Activated naive CD4-positive, alpha-beta T cell treated with Interleukin-2 at 50 U/mL for 16 hours (primary cell): Measurements from ENCODE around the gene GIN1.
A peak's percentile ranks its signal among the peaks of the same experiment; 100 is the strongest.
"Not testable (repeated sequence)": the region's sequence is repeated elsewhere in the genome, so short reads cannot be mapped to it uniquely, and the experiment has no call there.

Source experiments
- DNase-seq: peaks from one replicate; pipeline ENCODE4 v3.0.0-alpha.2; 2020

The GIN1 gene, protein sequence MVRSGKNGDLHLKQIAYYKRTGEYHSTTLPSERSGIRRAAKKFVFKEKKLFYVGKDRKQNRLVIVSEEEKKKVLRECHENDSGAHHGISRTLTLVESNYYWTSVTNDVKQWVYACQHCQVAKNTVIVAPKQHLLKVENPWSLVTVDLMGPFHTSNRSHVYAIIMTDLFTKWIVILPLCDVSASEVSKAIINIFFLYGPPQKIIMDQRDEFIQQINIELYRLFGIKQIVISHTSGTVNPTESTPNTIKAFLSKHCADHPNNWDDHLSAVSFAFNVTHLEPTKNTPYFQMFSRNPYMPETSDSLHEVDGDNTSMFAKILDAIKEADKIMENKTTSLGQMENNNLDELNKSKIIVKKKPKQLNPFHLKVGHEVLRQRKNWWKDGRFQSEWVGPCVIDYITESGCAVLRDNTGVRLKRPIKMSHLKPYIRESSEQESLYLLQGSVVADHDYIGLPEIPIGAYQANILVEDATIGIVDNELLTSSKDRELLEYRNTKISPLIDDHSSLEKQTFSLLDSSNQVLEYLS

DNA sequence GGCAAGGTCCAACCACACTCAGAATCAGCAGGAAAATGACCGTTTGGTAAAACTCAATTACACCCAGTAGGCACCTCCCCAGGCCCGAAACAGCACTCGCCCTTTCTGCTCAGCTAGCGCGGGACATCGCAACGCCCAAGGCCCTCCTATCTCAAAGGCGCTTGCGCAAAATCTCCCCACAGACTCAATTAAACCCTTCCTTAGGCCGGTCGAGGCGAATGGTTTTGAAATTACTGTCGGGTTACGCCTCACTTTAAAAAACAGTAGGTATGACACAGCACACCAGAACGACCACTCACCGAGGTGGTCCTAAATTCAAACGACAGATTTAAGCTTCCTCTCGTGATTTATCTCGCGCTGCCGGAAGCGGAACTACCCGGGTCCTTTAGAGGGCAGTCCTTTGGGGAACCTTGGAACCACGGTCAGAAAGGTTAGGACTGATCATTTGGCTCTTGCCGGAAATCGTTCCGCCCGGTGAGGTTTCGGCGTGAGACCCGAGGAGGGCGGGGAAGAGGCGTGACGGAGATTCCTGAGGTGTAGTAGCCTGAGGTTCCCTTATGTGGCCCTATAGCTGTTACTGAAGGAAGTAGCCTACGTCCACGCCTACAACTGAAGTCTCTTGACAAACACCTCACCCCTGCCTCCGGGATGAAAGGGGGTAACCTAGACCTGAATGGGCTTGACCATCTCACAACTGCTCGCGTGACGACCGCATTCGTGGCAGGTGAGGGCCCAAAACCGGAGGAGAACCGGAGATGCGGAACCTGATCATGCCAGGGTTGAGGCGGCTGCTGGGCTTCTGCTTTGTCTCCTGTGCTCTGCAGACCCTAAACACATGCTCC is at the start of gene GIN1, which contains the start of gene PPIP5K2:
GIN1 (minus strand) TSS at position 374 of the 842 bp plus-strand sequence. CDS start 11,431 bp downstream, outside the sequence.
PPIP5K2 (plus strand) TSS at position 537 of the 842 bp plus-strand sequence. CDS start 9,289 bp downstream, outside the sequence.
- DNase-seq, result peak; percentile 98

- no peak for DNase-seq
These were observed 46.8 kb upstream of the GIN1 start for GRCh38 chr5:103166706-103167105.

DNA sequence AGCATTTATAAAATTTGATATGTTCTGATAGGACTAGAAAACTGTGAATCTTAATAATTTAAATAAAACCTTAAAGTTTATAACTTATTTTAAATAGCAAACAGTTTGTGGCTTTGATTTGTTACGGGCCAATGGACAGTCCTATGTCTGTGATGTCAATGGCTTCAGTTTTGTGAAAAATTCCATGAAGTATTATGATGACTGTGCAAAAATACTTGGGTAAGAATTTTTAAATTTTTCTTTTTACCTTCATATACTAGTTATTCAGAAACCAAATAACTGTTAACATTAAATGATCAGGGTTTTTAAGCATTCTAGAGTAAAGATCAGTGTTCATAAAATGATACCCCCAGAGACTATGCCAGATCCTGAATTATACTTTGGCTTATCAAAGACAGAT is 31.2 kb upstream of the GIN1 start:
- no peak for DNase-seq

GRCh38 chr5:103148213-103148612 is 28.3 kb upstream of the GIN1 start:
- no peak for DNase-seq

GRCh38 chr5:103145196-103145595 is 25.3 kb upstream of the GIN1 start:
- no peak for DNase-seq

GRCh38 chr5:103142132-103142531 is 22.2 kb upstream of the GIN1 start:
- not testable (repeated sequence) for DNase-seq

GRCh38 chr5:103139264-103139865 is 19.4 kb upstream of the GIN1 start:
- DNase-seq, result peak; percentile 80

DNA sequence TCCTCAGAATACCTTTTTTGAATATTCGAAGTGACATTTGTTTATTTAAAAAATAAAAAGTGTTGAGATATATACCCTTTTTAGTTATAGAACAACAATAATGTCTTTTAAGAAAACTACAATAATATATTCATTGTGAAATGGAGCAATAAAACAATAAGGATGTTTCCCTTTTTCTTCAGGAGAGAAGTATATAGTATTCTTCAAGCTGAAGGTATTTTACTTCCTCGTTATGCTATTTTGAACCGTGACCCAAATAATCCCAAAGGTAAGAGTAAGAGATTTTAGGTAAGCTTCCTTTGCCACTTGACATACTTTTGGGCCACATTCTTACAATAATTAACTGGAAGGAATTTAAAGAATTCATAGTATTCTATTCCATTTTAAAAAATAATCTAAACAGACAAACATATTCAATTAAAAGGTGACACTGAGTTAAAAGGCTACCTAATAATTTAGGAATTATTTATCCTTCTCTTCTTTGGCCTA is 18.3 kb upstream of the GIN1 start:
- DNase-seq, result no peak

DNA sequence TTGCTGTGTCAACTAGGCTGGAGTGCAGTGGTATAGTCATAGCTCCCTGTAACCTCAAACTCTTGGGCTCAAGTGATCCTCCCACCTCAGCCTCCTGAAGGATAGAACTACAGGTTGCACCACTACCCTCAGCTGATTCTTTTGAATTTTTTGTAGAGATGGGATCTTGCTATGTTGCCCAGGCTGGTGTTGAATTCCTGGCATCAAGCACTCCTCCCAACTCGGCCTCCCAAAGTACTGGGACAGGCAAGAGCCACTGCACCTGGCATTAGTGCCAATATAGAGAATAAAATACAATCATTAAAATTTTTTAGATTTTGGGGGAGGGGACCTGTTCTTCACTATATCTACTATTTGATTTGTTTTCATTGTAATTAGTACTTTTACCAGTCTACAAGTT is 15.5 kb upstream of the GIN1 start:
- no peak for DNase-seq

DNA sequence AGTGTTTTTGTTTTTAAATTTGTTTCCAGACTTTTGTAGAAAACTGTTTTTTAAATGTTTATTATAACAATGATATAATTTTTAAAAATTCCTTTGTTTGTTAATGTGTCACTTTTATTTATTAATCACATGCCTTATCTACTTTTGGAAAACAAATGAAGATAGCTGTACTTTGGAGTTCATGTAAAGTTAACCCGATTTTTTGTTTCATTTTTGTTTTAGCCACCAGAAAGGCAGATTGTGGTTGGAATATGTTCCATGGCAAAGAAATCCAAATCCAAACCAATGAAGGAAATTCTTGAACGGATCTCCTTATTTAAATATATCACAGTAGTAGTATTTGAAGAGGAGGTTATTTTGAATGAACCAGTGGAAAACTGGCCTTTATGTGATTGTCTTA is 13.3 kb upstream of the GIN1 start:
- no peak for DNase-seq

DNA sequence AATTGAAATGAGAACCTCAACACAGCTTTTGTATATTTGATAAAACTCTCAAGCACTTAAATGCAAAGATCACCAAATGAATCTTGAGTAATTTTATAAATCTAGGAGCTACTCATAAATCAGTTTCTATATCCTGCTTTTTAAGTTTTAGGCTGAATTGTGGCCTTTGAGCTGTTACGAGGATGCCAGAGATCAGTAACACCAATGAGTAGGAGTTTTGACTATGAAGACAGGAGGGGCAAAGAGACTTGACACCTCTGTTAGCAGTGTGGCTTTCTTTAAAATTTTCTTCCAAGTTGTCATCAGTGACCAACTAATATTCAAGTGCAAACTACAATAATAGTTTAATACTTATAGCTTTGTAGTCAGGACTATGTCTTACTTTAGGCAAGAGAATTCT is 12.7 kb upstream of the GIN1 start:
- DNase-seq, result no peak

- no peak for DNase-seq
These were observed 8.3 kb upstream of the GIN1 start for GRCh38 chr5:103128202-103128601.

DNA sequence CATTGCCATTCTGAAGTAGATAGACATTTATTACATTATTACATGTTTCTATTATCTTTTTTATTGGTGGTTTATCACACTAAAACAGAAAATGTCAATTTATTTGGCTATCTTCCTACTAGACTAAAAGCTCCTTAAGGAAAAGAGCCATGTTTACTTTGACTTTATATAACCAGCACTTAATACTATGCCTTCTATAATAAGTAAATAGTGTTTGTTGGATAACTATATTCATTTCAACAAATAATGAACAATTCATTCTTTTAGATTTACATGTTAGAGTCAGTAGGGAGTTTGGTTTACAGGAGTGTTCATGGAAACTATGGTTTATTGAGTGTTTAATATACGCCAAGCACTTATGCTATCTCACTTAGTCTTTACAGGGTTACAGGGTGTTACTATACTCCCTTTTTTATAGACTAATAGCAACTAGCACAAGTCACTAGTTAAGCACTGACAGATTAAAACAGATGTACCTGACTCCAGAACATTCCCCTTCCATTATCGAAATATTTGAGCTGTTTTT is 7.4 kb upstream of the GIN1 start:
- no peak for DNase-seq

DNA sequence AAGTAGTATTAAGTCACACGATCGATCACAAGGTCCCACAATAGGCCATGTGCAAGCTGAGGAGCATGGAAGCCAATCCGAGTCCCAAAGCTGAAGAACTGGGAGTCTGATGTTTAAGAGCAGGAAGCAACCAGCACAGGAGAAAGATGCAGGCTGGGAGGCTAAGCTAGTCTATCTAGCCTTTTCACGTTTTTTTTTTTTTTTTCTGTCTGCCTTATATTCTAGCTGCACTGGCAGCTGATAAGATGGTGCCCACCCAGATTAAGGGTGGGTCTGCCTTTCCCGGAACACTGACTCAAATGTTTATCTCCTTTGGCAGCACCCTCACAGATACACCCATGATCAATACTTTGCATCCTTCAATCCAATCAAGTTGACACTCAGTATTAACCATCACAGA is 6.6 kb upstream of the GIN1 start:
- no peak for DNase-seq

DNA sequence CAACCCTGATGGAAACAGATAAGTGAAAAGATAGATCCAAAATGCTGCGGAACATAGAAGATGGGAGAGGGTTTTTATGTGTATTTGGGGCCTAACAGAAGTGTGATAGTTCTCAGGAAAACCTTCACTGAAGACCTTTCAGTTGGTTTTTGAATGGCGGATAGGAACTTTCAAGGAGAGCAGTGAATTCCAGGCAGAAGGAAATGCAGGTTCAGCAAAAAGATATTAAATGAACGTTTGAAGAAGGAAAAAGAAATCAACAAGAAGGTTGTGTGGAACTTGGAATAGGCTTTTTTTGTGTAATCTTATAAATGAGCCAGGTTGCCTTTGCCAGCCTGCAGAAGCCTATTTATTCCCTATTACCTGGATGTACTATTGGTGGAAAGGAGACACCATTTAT is 2.3 kb upstream of the GIN1 start:
- no peak for DNase-seq

GRCh38 chr5:103120607-103121200 is 766 bp upstream of the GIN1 start:
- no peak for DNase-seq

- no peak for DNase-seq
These were observed 721 bp downstream of the GIN1 start for GRCh38 chr5:103119070-103119764.

- DNase-seq, result no peak
These were observed 2.4 kb downstream of the GIN1 start for GRCh38 chr5:103117471-103117991.

DNA sequence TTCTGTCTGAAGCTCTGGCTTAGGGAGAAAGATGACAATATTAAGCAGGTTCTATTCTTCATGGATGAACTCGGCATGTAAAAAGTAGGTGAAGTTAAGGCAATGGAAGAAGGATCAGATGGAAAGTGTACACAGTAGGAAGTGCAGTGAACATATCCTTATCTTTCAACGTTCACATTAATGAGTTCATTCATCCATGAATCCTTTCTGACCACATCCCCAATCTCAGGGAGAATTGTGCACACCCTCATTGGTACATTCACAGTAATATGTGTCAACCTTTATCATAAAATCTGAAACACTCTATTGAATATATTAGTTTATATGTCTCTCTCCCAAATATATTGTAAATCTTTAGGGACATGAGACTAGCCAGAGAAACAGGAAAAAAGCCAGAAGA is 5.5 kb downstream of the GIN1 start:
- DNase-seq, result no peak

DNA sequence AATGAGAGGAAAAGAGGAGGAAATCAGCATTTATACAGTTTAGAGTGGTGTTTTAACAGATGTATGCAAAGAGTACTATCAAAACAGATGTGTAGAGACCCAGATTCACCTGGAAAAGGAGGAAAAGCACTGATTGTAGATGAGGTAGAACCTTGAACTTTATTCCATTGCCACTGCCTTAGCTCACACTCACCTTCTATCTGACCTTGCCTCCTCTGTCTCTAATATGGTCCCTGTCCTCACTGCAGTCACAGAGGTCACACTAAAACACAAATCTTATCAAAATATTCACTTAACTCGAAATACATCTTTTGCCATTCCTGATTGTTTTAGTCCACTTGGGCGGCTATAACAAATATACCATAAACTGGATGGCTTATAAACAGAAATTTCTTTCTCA is 7.0 kb downstream of the GIN1 start:
- no peak for DNase-seq

DNA sequence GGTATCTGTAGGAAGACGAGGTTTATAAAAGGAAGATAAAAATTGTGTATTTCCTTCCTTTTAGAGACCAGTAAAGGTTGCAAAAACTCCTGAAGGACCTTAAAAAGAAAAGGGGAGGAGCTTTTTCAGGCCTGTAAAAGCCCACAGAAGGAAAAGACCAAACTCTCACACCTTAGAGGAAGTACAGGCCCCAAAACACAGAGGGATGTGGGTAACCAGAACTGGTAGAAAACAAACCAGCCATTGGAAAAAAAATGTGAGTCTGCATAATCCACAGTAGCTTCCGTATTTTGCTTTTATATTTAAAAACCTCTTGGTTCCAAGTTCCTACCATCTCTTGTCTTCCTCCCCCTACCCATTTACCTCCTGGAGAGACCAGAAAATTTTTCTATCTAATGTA is 8.5 kb downstream of the GIN1 start:
- no peak for DNase-seq

- no peak for DNase-seq
These were observed 9.5 kb downstream of the GIN1 start for GRCh38 chr5:103110403-103110802.
